ENCODE measurements around the gene BPNT1.

BPNT1 gene

DNA sequence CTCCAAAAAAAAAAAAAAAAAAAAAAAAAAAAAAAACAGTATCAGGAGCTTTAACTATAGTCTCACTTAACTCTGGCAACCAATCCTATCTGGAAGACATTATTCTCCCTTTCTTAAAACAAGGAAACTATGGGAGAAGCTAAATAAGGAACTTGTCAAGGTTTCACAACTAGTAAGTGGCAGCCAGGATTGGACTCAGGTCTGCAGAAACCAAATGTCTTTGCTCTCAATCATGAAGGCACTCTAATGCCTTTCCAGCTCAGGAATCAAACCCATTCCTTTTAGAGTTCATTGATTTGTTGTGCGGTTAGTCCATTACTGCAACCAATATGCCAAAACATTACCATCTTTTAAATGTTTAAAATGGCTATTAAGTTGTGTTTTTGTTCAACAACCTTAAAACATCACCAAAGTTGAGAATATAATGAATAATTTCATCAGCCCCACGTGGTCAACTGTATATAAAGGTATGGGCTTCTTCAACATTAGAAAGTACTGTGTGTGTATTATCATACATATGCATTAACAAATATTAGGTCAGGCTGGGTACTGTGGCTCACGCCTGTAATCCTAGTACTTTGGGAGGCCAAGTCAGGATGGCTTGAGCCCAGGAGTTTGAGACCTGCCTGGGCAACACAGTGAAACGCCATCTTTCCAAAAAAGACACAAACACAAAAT is 44.8 kb downstream of the BPNT1 start:
- no peak overlapping the region for H2AFZ ChIP-seq (ENCODE audit: low read depth, low read length)
- no peak overlapping the region for H2BK120ac ChIP-seq (ENCODE audit: low read depth, low read length)
- peak overlapping the region in 1 of 2 experiments; percentile 100 for H3K4me3 ChIP-seq (ENCODE audit: insufficient read depth in 1 of 2, low read depth in 1 of 2, low read length in 2 of 2)
- H3K27ac ChIP-seq (ENCODE audit: low read length, poor library complexity, severe bottlenecking): no peak overlapping the region
- 100% methylated on average over 1 of the region's 4 CpGs for WGBS
- H3K27me3 ChIP-seq (ENCODE audit: control insufficient read depth in 1 of 2, insufficient read depth in 1 of 2, low read length in 2 of 2): no peaks in the 10 kb centered on the region
- no peaks in the 10 kb centered on the region for H3K9me3 ChIP-seq (ENCODE audit: control insufficient read depth, low read length)
- H3K4me1 ChIP-seq (ENCODE audit: control insufficient read depth, insufficient read depth, low read depth, low read length): peaks cover 8% of the 10 kb centered on the region
- H2BK5ac ChIP-seq (ENCODE audit: low read depth, low read length, poor library complexity, severe bottlenecking): no peak overlapping the region
- H3K79me1 ChIP-seq (replicated peaks; ENCODE audit: low read length, poor library complexity, severe bottlenecking): peaks cover 5% of the 10 kb centered on the region
- H3K4me2 ChIP-seq (ENCODE audit: low read length, poor library complexity, severe bottlenecking): peak overlapping the region; percentile 49
- no peak overlapping the region for H3K23ac ChIP-seq (ENCODE audit: low read length in 2 of 2)
- peaks cover 4 to 9% of the 10 kb centered on the region in 2 experiments for H3K36me3 ChIP-seq (ENCODE audit: control insufficient read depth in 1 of 2, insufficient read depth in 2 of 2, low read depth in 1 of 2, low read length in 2 of 2)
- no peak overlapping the region for H3K18ac ChIP-seq (ENCODE audit: low read depth in 1 of 2, low read length in 2 of 2)
- no peak overlapping the region for H4K91ac ChIP-seq (ENCODE audit: low read length)
- no peak overlapping the region for H2BK12ac ChIP-seq (ENCODE audit: low read length in 2 of 2)
- peak overlapping the region in 1 of 2 experiments; percentile 42 for H3K4ac ChIP-seq (ENCODE audit: low read depth in 1 of 2, low read length in 2 of 2)
- H2BK15ac ChIP-seq (ENCODE audit: low read depth, poor library complexity, severe bottlenecking): no peak overlapping the region
- H3K14ac ChIP-seq (ENCODE audit: low read length in 2 of 2): no peak overlapping the region
- no peak overlapping the region for H4K8ac ChIP-seq (ENCODE audit: low read length)
- H3K9ac ChIP-seq (ENCODE audit: low read length): peak overlapping the region; percentile 98
- H2AK5ac ChIP-seq (ENCODE audit: low read length, severe bottlenecking): no peak overlapping the region
- DNase-seq: peak; percentile 16

DNA sequence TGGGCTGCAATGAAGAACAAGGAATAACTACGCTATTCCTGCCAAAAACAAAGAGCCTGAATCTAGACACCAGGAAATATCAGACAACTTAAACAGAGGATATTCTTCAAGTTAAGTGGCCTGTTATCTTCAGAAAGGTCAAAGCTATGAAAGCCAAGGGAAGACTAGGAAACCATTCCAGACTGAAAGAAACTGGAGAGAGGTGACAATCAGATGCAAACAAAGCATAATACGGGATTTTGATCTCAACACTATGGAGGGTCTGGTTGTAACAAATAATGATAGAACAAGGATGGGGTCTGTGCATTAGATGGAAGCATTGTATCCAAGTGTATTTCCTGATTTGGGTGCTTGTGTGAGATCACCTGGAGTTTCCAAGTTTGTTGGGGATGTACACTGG is 45.9 kb downstream of the BPNT1 start:
- no peak for DNase-seq
- no peak overlapping the region for H3K27ac ChIP-seq (ENCODE audit: low read length, poor library complexity, severe bottlenecking)
- H3K14ac ChIP-seq (ENCODE audit: low read length in 2 of 2): no peak overlapping the region
- no peak overlapping the region for H3K9ac ChIP-seq (ENCODE audit: low read length)
- H3K18ac ChIP-seq (ENCODE audit: low read depth in 1 of 2, low read length in 2 of 2): no peak overlapping the region
- no peak overlapping the region for H2BK5ac ChIP-seq (ENCODE audit: low read depth, low read length, poor library complexity, severe bottlenecking)
- no peak overlapping the region for H2BK15ac ChIP-seq (ENCODE audit: low read depth, poor library complexity, severe bottlenecking)
- no peak overlapping the region for H4K91ac ChIP-seq (ENCODE audit: low read length)
- no peaks in the 10 kb centered on the region for H3K9me3 ChIP-seq (ENCODE audit: control insufficient read depth, low read length)
- WGBS: 90% methylated on average over 1 of the region's 2 CpGs
- H2AFZ ChIP-seq (ENCODE audit: low read depth, low read length): no peak overlapping the region
- no peak overlapping the region for H3K23ac ChIP-seq (ENCODE audit: low read length in 2 of 2)
- H3K79me1 ChIP-seq (replicated peaks; ENCODE audit: low read length, poor library complexity, severe bottlenecking): peaks cover 11% of the 10 kb centered on the region
- peaks cover 8% of the 10 kb centered on the region for H3K4me1 ChIP-seq (ENCODE audit: control insufficient read depth, insufficient read depth, low read depth, low read length)
- no peak overlapping the region for H4K8ac ChIP-seq (ENCODE audit: low read length)
- H2BK120ac ChIP-seq (ENCODE audit: low read depth, low read length): no peak overlapping the region
- no peak overlapping the region for H2BK12ac ChIP-seq (ENCODE audit: low read length in 2 of 2)
- H2AK5ac ChIP-seq (ENCODE audit: low read length, severe bottlenecking): no peak overlapping the region
- no peak overlapping the region for H3K4me2 ChIP-seq (ENCODE audit: low read length, poor library complexity, severe bottlenecking)
- no peak overlapping the region for H3K4me3 ChIP-seq (ENCODE audit: insufficient read depth in 1 of 2, low read depth in 1 of 2, low read length in 2 of 2)
- H3K36me3 ChIP-seq (ENCODE audit: control insufficient read depth in 1 of 2, insufficient read depth in 2 of 2, low read depth in 1 of 2, low read length in 2 of 2): peaks cover 10 to 21% of the 10 kb centered on the region in 2 experiments
- H3K4ac ChIP-seq (ENCODE audit: low read depth in 1 of 2, low read length in 2 of 2): no peak overlapping the region
- H3K27me3 ChIP-seq (ENCODE audit: control insufficient read depth in 1 of 2, insufficient read depth in 1 of 2, low read length in 2 of 2): no peaks in the 10 kb centered on the region

DNA sequence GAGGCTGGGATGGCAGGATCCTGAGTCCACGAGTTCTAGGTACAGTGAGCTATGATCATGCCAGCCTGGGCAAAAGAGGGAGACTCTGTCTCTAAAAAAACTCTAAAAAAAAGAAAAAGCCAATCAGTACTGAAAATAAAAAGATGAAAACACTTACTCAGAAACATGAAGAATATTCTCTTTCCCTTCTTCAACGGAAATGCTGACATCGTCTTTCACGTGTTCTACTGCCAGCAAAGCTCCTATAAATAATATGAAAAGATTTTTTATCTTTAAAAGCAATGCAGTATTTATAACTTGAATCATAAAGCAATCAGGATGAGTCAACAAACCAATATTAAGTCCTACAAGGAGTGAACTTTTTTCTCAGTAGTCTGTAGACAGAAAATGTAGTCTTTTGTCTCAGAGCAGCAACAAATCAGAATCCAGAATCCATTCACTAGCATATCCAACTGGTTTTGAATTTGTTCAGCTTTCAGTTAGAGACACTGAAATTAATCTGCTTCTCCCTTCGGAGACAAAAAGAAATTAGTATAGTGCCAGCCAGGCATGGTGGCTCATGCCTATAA is 49.5 kb downstream of the BPNT1 start:
- no peak overlapping the region for H2BK120ac ChIP-seq (ENCODE audit: low read depth, low read length)
- H3K9me3 ChIP-seq (ENCODE audit: control insufficient read depth, low read length): no peaks in the 10 kb centered on the region
- peaks cover 11% of the 10 kb centered on the region for H3K79me1 ChIP-seq (replicated peaks; ENCODE audit: low read length, poor library complexity, severe bottlenecking)
- H2BK5ac ChIP-seq (ENCODE audit: low read depth, low read length, poor library complexity, severe bottlenecking): no peak overlapping the region
- no peak overlapping the region for H4K8ac ChIP-seq (ENCODE audit: low read length)
- WGBS: 100% methylated on average over 2 of the region's 5 CpGs
- H3K27me3 ChIP-seq (ENCODE audit: control insufficient read depth in 1 of 2, insufficient read depth in 1 of 2, low read length in 2 of 2): no peaks in the 10 kb centered on the region
- no peak overlapping the region for H3K4me3 ChIP-seq (ENCODE audit: insufficient read depth in 1 of 2, low read depth in 1 of 2, low read length in 2 of 2)
- peaks cover 17 to 32% of the 10 kb centered on the region in 2 experiments for H3K36me3 ChIP-seq (ENCODE audit: control insufficient read depth in 1 of 2, insufficient read depth in 2 of 2, low read depth in 1 of 2, low read length in 2 of 2)
- H3K27ac ChIP-seq (ENCODE audit: low read length, poor library complexity, severe bottlenecking): no peak overlapping the region
- no peak for DNase-seq
- H2AK5ac ChIP-seq (ENCODE audit: low read length, severe bottlenecking): no peak overlapping the region
- H2BK12ac ChIP-seq (ENCODE audit: low read length in 2 of 2): no peak overlapping the region
- no peak overlapping the region for H3K14ac ChIP-seq (ENCODE audit: low read length in 2 of 2)
- H3K18ac ChIP-seq (ENCODE audit: low read depth in 1 of 2, low read length in 2 of 2): no peak overlapping the region
- no peak overlapping the region for H2BK15ac ChIP-seq (ENCODE audit: low read depth, poor library complexity, severe bottlenecking)
- H3K9ac ChIP-seq (ENCODE audit: low read length): no peak overlapping the region
- H3K23ac ChIP-seq (ENCODE audit: low read length in 2 of 2): no peak overlapping the region
- no peak overlapping the region for H4K91ac ChIP-seq (ENCODE audit: low read length)
- peaks cover under 1% of the 10 kb centered on the region for H3K4me1 ChIP-seq (ENCODE audit: control insufficient read depth, insufficient read depth, low read depth, low read length)
- no peak overlapping the region for H3K4me2 ChIP-seq (ENCODE audit: low read length, poor library complexity, severe bottlenecking)
- H3K4ac ChIP-seq (ENCODE audit: low read depth in 1 of 2, low read length in 2 of 2): no peak overlapping the region
- H2AFZ ChIP-seq (ENCODE audit: low read depth, low read length): no peak overlapping the region

DNA sequence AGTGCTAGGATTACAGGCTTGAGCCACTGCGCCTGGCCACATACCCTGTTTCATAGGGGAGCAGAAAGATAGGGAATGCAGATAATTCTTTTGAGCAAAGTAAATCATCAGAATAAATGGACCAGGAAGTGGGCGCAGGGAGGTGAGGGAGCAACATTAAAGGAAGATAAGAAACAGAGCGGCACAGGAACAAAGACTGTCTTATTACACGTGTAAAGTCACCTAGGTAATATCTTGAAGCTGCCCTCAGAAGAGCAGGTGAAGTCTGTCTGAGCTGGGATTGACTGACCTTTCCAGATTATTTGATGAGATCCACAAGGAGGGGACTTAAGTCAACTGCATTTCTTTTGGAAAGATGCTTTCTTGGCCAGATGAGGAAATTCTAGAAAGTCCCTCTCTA is 50.9 kb downstream of the BPNT1 start:
- Histone ChIP-seq H2BK12ac (ENCODE audit: low read length in 2 of 2) (no peak overlapping the region), H2BK15ac (ENCODE audit: low read depth, poor library complexity, severe bottlenecking) (no peak overlapping the region), H4K8ac (ENCODE audit: low read length) (no peak overlapping the region), H2BK5ac (ENCODE audit: low read depth, low read length, poor library complexity, severe bottlenecking) (no peak overlapping the region), H3K27me3 (ENCODE audit: control insufficient read depth in 1 of 2, insufficient read depth in 1 of 2, low read length in 2 of 2) (no peaks in the 10 kb centered on the region), H3K4ac (ENCODE audit: low read depth in 1 of 2, low read length in 2 of 2) (no peak overlapping the region), H3K36me3 (ENCODE audit: control insufficient read depth in 1 of 2, insufficient read depth in 2 of 2, low read depth in 1 of 2, low read length in 2 of 2) (peaks cover 17 to 45% of the 10 kb centered on the region in 2 experiments), H3K4me1 (ENCODE audit: control insufficient read depth, insufficient read depth, low read depth, low read length) (no peaks in the 10 kb centered on the region), H2AFZ (ENCODE audit: low read depth, low read length) (no peak overlapping the region), H4K91ac (ENCODE audit: low read length) (no peak overlapping the region), H2BK120ac (ENCODE audit: low read depth, low read length) (no peak overlapping the region), H3K14ac (ENCODE audit: low read length in 2 of 2) (no peak overlapping the region), H3K9me3 (ENCODE audit: control insufficient read depth, low read length) (no peaks in the 10 kb centered on the region), H3K18ac (ENCODE audit: low read depth in 1 of 2, low read length in 2 of 2) (no peak overlapping the region), H3K79me1 (replicated peaks; ENCODE audit: low read length, poor library complexity, severe bottlenecking) (peaks cover 11% of the 10 kb centered on the region), H3K4me2 (ENCODE audit: low read length, poor library complexity, severe bottlenecking) (no peak overlapping the region), H3K23ac (ENCODE audit: low read length in 2 of 2) (no peak overlapping the region), H3K27ac (ENCODE audit: low read length, poor library complexity, severe bottlenecking) (no peak overlapping the region), H2AK5ac (ENCODE audit: low read length, severe bottlenecking) (no peak overlapping the region), H3K4me3 (ENCODE audit: insufficient read depth in 1 of 2, low read depth in 1 of 2, low read length in 2 of 2) (no peak overlapping the region), H3K9ac (ENCODE audit: low read length) (no peak overlapping the region)
- no peak for DNase-seq
- WGBS: 96% methylated on average over 4 of the region's 4 CpGs
